ENCODE data around the gene EPHA6.
"Not testable (repeated sequence)": the region's sequence is repeated elsewhere in the genome, so short reads cannot be mapped to it uniquely, and the experiment has no call there.

EPHA6 gene

GRCh38 chr3:97269202-97269601 lies 454.8 kb downstream of the EPHA6 start:
- no peak for TF ChIP-seq CTCF (IDR thresholded peaks at IDR 0.05; ENCODE audit: low read depth, low read length, missing control alignments)
- no peak for DNase-seq (ENCODE audit: low read depth)
- in situ Hi-C loops (cut with HindIII; ENCODE audit: low sequenced_read_pairs): no loop called here
- no peak overlapping the region for H3K4me3 ChIP-seq (ENCODE audit: low read depth, low read length)

GRCh38 chr3:97276879-97277550 lies 462.6 kb downstream of the EPHA6 start:
- DNase-seq (ENCODE audit: low read depth); in situ Hi-C loops (cut with HindIII; ENCODE audit: low sequenced_read_pairs); H3K4me3 ChIP-seq (ENCODE audit: low read depth, low read length): not testable (repeated sequence)

GRCh38 chr3:97277708-97278107 lies 463.3 kb downstream of the EPHA6 start:
- DNase-seq (ENCODE audit: low read depth): no peak
- in situ Hi-C loops (cut with HindIII; ENCODE audit: low sequenced_read_pairs): no loop called here
- no peak for TF ChIP-seq CTCF (IDR thresholded peaks at IDR 0.05; ENCODE audit: low read depth, low read length, missing control alignments)
- no peak overlapping the region for H3K4me3 ChIP-seq (ENCODE audit: low read depth, low read length)

GRCh38 chr3:97278506-97278905 lies 464.1 kb downstream of the EPHA6 start:
- no peak for DNase-seq (ENCODE audit: low read depth)
- in situ Hi-C loops (cut with HindIII; ENCODE audit: low sequenced_read_pairs): no loop called here

GRCh38 chr3:97291901-97292300 lies 477.5 kb downstream of the EPHA6 start:
- no peak for TF ChIP-seq CTCF (IDR thresholded peaks at IDR 0.05; ENCODE audit: low read depth, low read length, missing control alignments)
- no peak for DNase-seq (ENCODE audit: low read depth)
- in situ Hi-C loops (cut with HindIII; ENCODE audit: low sequenced_read_pairs): no loop called here
- no peak overlapping the region for H3K4me3 ChIP-seq (ENCODE audit: low read depth, low read length)

More at GRCh38 chr3:97278506-97278905, 464.1 kb downstream of the EPHA6 start:
- H3K4me3 ChIP-seq (ENCODE audit: low read depth, low read length): no peak overlapping the region
- no peak for TF ChIP-seq CTCF (IDR thresholded peaks at IDR 0.05; ENCODE audit: low read depth, low read length, missing control alignments)

- no peak for TF ChIP-seq CTCF (IDR thresholded peaks at IDR 0.05; ENCODE audit: low read depth, low read length, missing control alignments)
- DNase-seq (ENCODE audit: low read depth): no peak
- in situ Hi-C loops (cut with HindIII; ENCODE audit: low sequenced_read_pairs): no loop called here
- H3K4me3 ChIP-seq (ENCODE audit: low read depth, low read length): no peak overlapping the region
Measured at GRCh38 chr3:97293596-97294131, 479.3 kb downstream of the EPHA6 start.

- in situ Hi-C loops (cut with HindIII; ENCODE audit: low sequenced_read_pairs): no loop called here
Measured at GRCh38 chr3:97297032-97297431, 482.6 kb downstream of the EPHA6 start.

More at GRCh38 chr3:97297032-97297431, 482.6 kb downstream of the EPHA6 start:
- TF ChIP-seq CTCF (IDR thresholded peaks at IDR 0.05; ENCODE audit: low read depth, low read length, missing control alignments): no peak
- DNase-seq (ENCODE audit: low read depth): no peak
- H3K4me3 ChIP-seq (ENCODE audit: low read depth, low read length): no peak overlapping the region

All from astrocyte of the cerebellum (primary cell).